Erythroblast (primary cell): ENCODE measurements around the gene ERBB4.

Experiments used
- GATA1 ChIP-seq: IDR thresholded peaks from 2 replicates; pipeline ENCODE4 v1.6.1; 2011; ENCODE audit warnings: low read depth, mild to moderate bottlenecking, control low read depth, low read length, moderate library complexity
- POLR2A ChIP-seq: IDR thresholded peaks from 2 replicates; pipeline ENCODE4 v1.6.1; 2011; ENCODE audit warnings: mild to moderate bottlenecking, low read length

DNA sequence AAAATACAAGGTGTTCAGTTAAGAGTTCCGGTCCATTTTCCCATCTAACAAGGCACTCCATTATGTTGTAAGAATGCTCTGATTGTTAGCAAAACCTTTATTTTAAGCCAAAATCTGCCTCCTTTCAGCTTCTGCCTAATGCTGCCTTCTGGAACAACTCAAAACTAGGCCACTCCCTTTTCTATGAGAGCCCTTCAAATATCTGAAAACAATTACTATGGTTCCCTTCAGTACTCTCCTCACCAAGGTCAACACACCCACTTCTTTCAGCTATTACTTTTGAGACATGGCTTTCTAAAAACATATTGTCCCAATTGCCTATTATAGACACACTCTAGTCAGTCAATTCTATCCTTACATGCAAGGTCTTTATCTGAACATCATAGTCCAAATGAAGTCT, 429.4 kb downstream of the ERBB4 start:
- TF ChIP-seq POLR2A (no peak), GATA1 (no peak)
